HL-60 (cell line): Measurements from ENCODE around the gene EML6.

ENCODE experiments used
- DNase-seq, 2 experiments: peaks; one replicate each; pipeline ENCODE4 v3.0.0-alpha.2; 2010 to 2020; ENCODE audit warnings: low read depth in 1 of 2, low spot score in 1 of 2
- H3K27ac ChIP-seq: fragments of 250-450 bp; sonication (Bioruptor Pico); replicated peaks from 2 replicates; pipeline ENCODE4 v1.5.1; 2020; ENCODE audit warnings: mild to moderate bottlenecking, moderate library complexity
- H3K27me3 ChIP-seq: fragments of 250-450 bp; sonication (Bioruptor Pico); 2 replicates; pipeline ENCODE4 v1.5.1; 2021; ENCODE audit warnings: mild to moderate bottlenecking, moderate library complexity; ENCODE audit not compliant: insufficient read depth, poor library complexity, severe bottlenecking
- H3K4me3 ChIP-seq: replicated peaks from 2 replicates; pipeline ENCODE4 v1.5.1; 2011; ENCODE audit warnings: mild to moderate bottlenecking, control low read depth, low read length; ENCODE audit not compliant: insufficient read depth
- CTCF ChIP-seq: IDR thresholded peaks from one replicate; pipeline ENCODE4 v1.5.1; 2011; ENCODE audit warnings: low read length, control low read depth, inconsistent platforms; ENCODE audit not compliant: insufficient read depth
- GABPA ChIP-seq: IDR thresholded peaks from 2 replicates; pipeline ENCODE4 v1.6.1; 2012; ENCODE audit warnings: low read depth
- POLR2AphosphoS5 ChIP-seq: IDR thresholded peaks from 2 replicates; pipeline ENCODE4 v1.6.1; 2012; ENCODE audit warnings: low read depth
- REST ChIP-seq: IDR thresholded peaks from 2 replicates; pipeline ENCODE4 v1.6.1; 2012; ENCODE audit warnings: low read depth; ENCODE audit not compliant: insufficient replicate concordance
- SPI1 ChIP-seq: IDR thresholded peaks from 2 replicates; pipeline ENCODE4 v1.6.1; 2012; ENCODE audit warnings: low read depth, mild to moderate bottlenecking, borderline replicate concordance

Gene EML6

GRCh38 chr2:54815148-54815539 is 91.7 kb downstream of the EML6 start:
- DNase-seq = no peak
- Histone ChIP-seq H3K27me3 (peaks cover 4% of the 10 kb centered on the region), H3K27ac (no peak overlapping the region), H3K4me3 (no peak overlapping the region)
- TF ChIP-seq GABPA (no peak), REST (no peak), SPI1 (no peak), POLR2AphosphoS5 (no peak)

- H3K27ac ChIP-seq = no peak overlapping the region
- no peak for DNase-seq
- peaks cover 9% of the 10 kb centered on the region for H3K27me3 ChIP-seq
- H3K4me3 ChIP-seq = no peak overlapping the region
- no peak for TF ChIP-seq CTCF
- no peak for TF ChIP-seq GABPA
- no peak for TF ChIP-seq POLR2AphosphoS5
- TF ChIP-seq SPI1 = no peak
- TF ChIP-seq REST = no peak
These were observed 94.8 kb downstream of the EML6 start for GRCh38 chr2:54818226-54818625.

GRCh38 chr2:54820558-54820957 is 97.1 kb downstream of the EML6 start:
- Histone ChIP-seq H3K27me3 (peaks cover 5% of the 10 kb centered on the region), H3K4me3 (no peak overlapping the region), H3K27ac (no peak overlapping the region)
- DNase-seq = no peak
- no peak for TF ChIP-seq POLR2AphosphoS5
- TF ChIP-seq SPI1 = no peak
- TF ChIP-seq CTCF = no peak
- TF ChIP-seq GABPA = no peak
- no peak for TF ChIP-seq REST

- TF ChIP-seq SPI1 = no peak
- no peak for TF ChIP-seq CTCF
- TF ChIP-seq POLR2AphosphoS5 = no peak
- no peak for TF ChIP-seq GABPA
- no peak for TF ChIP-seq REST
- Histone ChIP-seq H3K27me3 (peaks cover 11% of the 10 kb centered on the region), H3K27ac (no peak overlapping the region), H3K4me3 (no peak overlapping the region)
- DNase-seq = no peak
These were observed 101.1 kb downstream of the EML6 start for GRCh38 chr2:54824567-54824966.
